Superior temporal gyrus (tissue), 1 donor: ENCODE data around the gene RBM44.
"Not testable (repeated sequence)": the region's sequence is repeated elsewhere in the genome, so short reads cannot be mapped to it uniquely, and the experiment has no call there.

ENCODE experiments used
- DNase-seq: peaks from one replicate; pipeline ENCODE4 v3.0.0-alpha.2; 2016; ENCODE audit errors: extremely low spot score

RBM44 gene

GRCh38 chr2:237774811-237775553 lies 23.6 kb upstream of the RBM44 start:
- DNase-seq, result peak; percentile 36

GRCh38 chr2:237779521-237779920 lies 19.1 kb upstream of the RBM44 start:
- no peak for DNase-seq

- DNase-seq, result no peak
Observed at GRCh38 chr2:237782181-237782580, 16.4 kb upstream of the RBM44 start.

GRCh38 chr2:237783678-237784077 lies 14.9 kb upstream of the RBM44 start:
- not testable (repeated sequence) for DNase-seq

GRCh38 chr2:237786936-237787335 lies 11.6 kb upstream of the RBM44 start:
- no peak for DNase-seq

GRCh38 chr2:237790353-237790752 lies 8.2 kb upstream of the RBM44 start:
- DNase-seq, result no peak

GRCh38 chr2:237791977-237792727 lies 6.4 kb upstream of the RBM44 start:
- DNase-seq, result no peak

GRCh38 chr2:237797253-237797652 lies 1.3 kb upstream of the RBM44 start:
- DNase-seq, result no peak

- DNase-seq, result no peak
Observed at GRCh38 chr2:237799060-237799428, 465 bp downstream of the RBM44 start.

- DNase-seq, result no peak
Observed at GRCh38 chr2:237801466-237801865, 2.9 kb downstream of the RBM44 start.

- DNase-seq, result no peak
Observed at GRCh38 chr2:237806334-237806733, 7.8 kb downstream of the RBM44 start.

- DNase-seq, result no peak
Observed at GRCh38 chr2:237815637-237816036, 17.1 kb downstream of the RBM44 start.

GRCh38 chr2:237816531-237816930 lies 18.0 kb downstream of the RBM44 start:
- no peak for DNase-seq

- DNase-seq, result no peak
Observed at GRCh38 chr2:237818066-237818473, 19.5 kb downstream of the RBM44 start.

GRCh38 chr2:237819231-237819630 lies 20.7 kb downstream of the RBM44 start:
- DNase-seq, result no peak

- DNase-seq, result no peak
Observed at GRCh38 chr2:237820421-237820820, 21.8 kb downstream of the RBM44 start.

GRCh38 chr2:237823544-237823943 lies 25.0 kb downstream of the RBM44 start:
- DNase-seq, result no peak

- no peak for DNase-seq
Observed at GRCh38 chr2:237824085-237824484, 25.5 kb downstream of the RBM44 start.

GRCh38 chr2:237827421-237827987 lies 28.9 kb downstream of the RBM44 start:
- DNase-seq, result no peak

GRCh38 chr2:237830522-237830921 lies 31.9 kb downstream of the RBM44 start:
- DNase-seq, result no peak

GRCh38 chr2:237833546-237833945 lies 35.0 kb downstream of the RBM44 start:
- no peak for DNase-seq

GRCh38 chr2:237835372-237835771 lies 36.8 kb downstream of the RBM44 start:
- DNase-seq, result no peak

GRCh38 chr2:237841051-237841450 lies 42.5 kb downstream of the RBM44 start:
- no peak for DNase-seq
